Measurements from ENCODE around the gene ZBTB33.

Gene ZBTB33

GRCh38 chrX:120236687-120237479, 13.7 kb upstream of the ZBTB33 start:
- Histone ChIP-seq H3K9me3 (replicated peaks; ENCODE audit: low read length) (no peaks in the 10 kb centered on the region), H3K27me3 (ENCODE audit: control insufficient read depth, insufficient read depth, low read length) (no peaks in the 10 kb centered on the region), H3K9ac (ENCODE audit: low read depth, low read length) (no peak overlapping the region), H3K36me3 (ENCODE audit: insufficient read depth, low read length) (no peaks in the 10 kb centered on the region), H3K4me3 (ENCODE audit: low read length) (no peak overlapping the region), H3K4me1 (ENCODE audit: control insufficient read depth, insufficient read depth, low read length) (no peaks in the 10 kb centered on the region), H3K4me2 (ENCODE audit: low read length) (no peak overlapping the region)

GRCh38 chrX:120238933-120239332, 11.7 kb upstream of the ZBTB33 start:
- H3K9ac ChIP-seq (ENCODE audit: low read depth, low read length) = no peak overlapping the region
- H3K36me3 ChIP-seq (ENCODE audit: insufficient read depth, low read length) = no peaks in the 10 kb centered on the region

GRCh38 chrX:120242813-120243212, 7.8 kb upstream of the ZBTB33 start:
- H3K4me1 ChIP-seq (ENCODE audit: control insufficient read depth, insufficient read depth, low read length) = no peaks in the 10 kb centered on the region
- H3K27me3 ChIP-seq (ENCODE audit: control insufficient read depth, insufficient read depth, low read length) = no peaks in the 10 kb centered on the region
- no peak overlapping the region for H3K9ac ChIP-seq (ENCODE audit: low read depth, low read length)
- H3K9me3 ChIP-seq (replicated peaks; ENCODE audit: low read length) = no peaks in the 10 kb centered on the region
- H3K4me2 ChIP-seq (ENCODE audit: low read length) = no peak overlapping the region
- H3K36me3 ChIP-seq (ENCODE audit: insufficient read depth, low read length) = no peaks in the 10 kb centered on the region
- no peak overlapping the region for H3K4me3 ChIP-seq (ENCODE audit: low read length)

More at GRCh38 chrX:120238933-120239332, 11.7 kb upstream of the ZBTB33 start:
- Histone ChIP-seq H3K27me3 (ENCODE audit: control insufficient read depth, insufficient read depth, low read length) (no peaks in the 10 kb centered on the region), H3K4me1 (ENCODE audit: control insufficient read depth, insufficient read depth, low read length) (no peaks in the 10 kb centered on the region), H3K4me3 (ENCODE audit: low read length) (no peak overlapping the region), H3K4me2 (ENCODE audit: low read length) (no peak overlapping the region), H3K9me3 (replicated peaks; ENCODE audit: low read length) (no peaks in the 10 kb centered on the region)

GRCh38 chrX:120244395-120244734, 6.2 kb upstream of the ZBTB33 start:
- Histone ChIP-seq H3K9me3 (replicated peaks; ENCODE audit: low read length) (no peaks in the 10 kb centered on the region), H3K4me2 (ENCODE audit: low read length) (peak overlapping the region; percentile 78), H3K27me3 (ENCODE audit: control insufficient read depth, insufficient read depth, low read length) (no peaks in the 10 kb centered on the region), H3K4me1 (ENCODE audit: control insufficient read depth, insufficient read depth, low read length) (no peaks in the 10 kb centered on the region), H3K9ac (ENCODE audit: low read depth, low read length) (peak overlapping the region; percentile 68), H3K4me3 (ENCODE audit: low read length) (peak overlapping the region; percentile 81), H3K36me3 (ENCODE audit: insufficient read depth, low read length) (no peaks in the 10 kb centered on the region)

- Histone ChIP-seq H3K4me1 (ENCODE audit: control insufficient read depth, insufficient read depth, low read length) (no peaks in the 10 kb centered on the region), H3K9ac (ENCODE audit: low read depth, low read length) (peak overlapping the region; percentile 68), H3K4me3 (ENCODE audit: low read length) (peak overlapping the region; percentile 81), H3K36me3 (ENCODE audit: insufficient read depth, low read length) (no peaks in the 10 kb centered on the region), H3K4me2 (ENCODE audit: low read length) (peak overlapping the region; percentile 78), H3K27me3 (ENCODE audit: control insufficient read depth, insufficient read depth, low read length) (no peaks in the 10 kb centered on the region), H3K9me3 (replicated peaks; ENCODE audit: low read length) (no peaks in the 10 kb centered on the region)
These were observed 5.7 kb upstream of the ZBTB33 start for GRCh38 chrX:120244735-120245498.

- H3K4me2 ChIP-seq (ENCODE audit: low read length) = peak overlapping the region; percentile 78
- H3K9me3 ChIP-seq (replicated peaks; ENCODE audit: low read length) = no peaks in the 10 kb centered on the region
- H3K4me3 ChIP-seq (ENCODE audit: low read length) = peak overlapping the region; percentile 78
- H3K4me1 ChIP-seq (ENCODE audit: control insufficient read depth, insufficient read depth, low read length) = no peaks in the 10 kb centered on the region
- H3K9ac ChIP-seq (ENCODE audit: low read depth, low read length) = peak overlapping the region; percentile 94
- H3K27me3 ChIP-seq (ENCODE audit: control insufficient read depth, insufficient read depth, low read length) = no peaks in the 10 kb centered on the region
- H3K36me3 ChIP-seq (ENCODE audit: insufficient read depth, low read length) = peaks cover 14% of the 10 kb centered on the region
These were observed 929 bp downstream of the ZBTB33 start for GRCh38 chrX:120251471-120252011.

GRCh38 chrX:120253784-120254183, 3.2 kb downstream of the ZBTB33 start:
- H3K36me3 ChIP-seq (ENCODE audit: insufficient read depth, low read length) = peaks cover 14% of the 10 kb centered on the region
- H3K9ac ChIP-seq (ENCODE audit: low read depth, low read length) = no peak overlapping the region
- no peaks in the 10 kb centered on the region for H3K4me1 ChIP-seq (ENCODE audit: control insufficient read depth, insufficient read depth, low read length)
- no peak overlapping the region for H3K4me2 ChIP-seq (ENCODE audit: low read length)
- no peaks in the 10 kb centered on the region for H3K27me3 ChIP-seq (ENCODE audit: control insufficient read depth, insufficient read depth, low read length)
- H3K4me3 ChIP-seq (ENCODE audit: low read length) = no peak overlapping the region
- no peaks in the 10 kb centered on the region for H3K9me3 ChIP-seq (replicated peaks; ENCODE audit: low read length)

GRCh38 chrX:120260369-120260768, 9.8 kb downstream of the ZBTB33 start:
- Histone ChIP-seq H3K4me3 (ENCODE audit: low read length) (no peak overlapping the region), H3K36me3 (ENCODE audit: insufficient read depth, low read length) (peaks cover 4% of the 10 kb centered on the region), H3K27me3 (ENCODE audit: control insufficient read depth, insufficient read depth, low read length) (no peaks in the 10 kb centered on the region), H3K9ac (ENCODE audit: low read depth, low read length) (no peak overlapping the region), H3K9me3 (replicated peaks; ENCODE audit: low read length) (no peaks in the 10 kb centered on the region), H3K4me2 (ENCODE audit: low read length) (no peak overlapping the region), H3K4me1 (ENCODE audit: control insufficient read depth, insufficient read depth, low read length) (no peaks in the 10 kb centered on the region)

GRCh38 chrX:120262859-120263708, 12.5 kb downstream of the ZBTB33 start:
- Histone ChIP-seq H3K4me3 (ENCODE audit: low read length) (no peak overlapping the region), H3K27me3 (ENCODE audit: control insufficient read depth, insufficient read depth, low read length) (no peaks in the 10 kb centered on the region)

GRCh38 chrX:120264341-120264740, 13.7 kb downstream of the ZBTB33 start:
- Histone ChIP-seq H3K9ac (ENCODE audit: low read depth, low read length) (no peak overlapping the region), H3K4me1 (ENCODE audit: control insufficient read depth, insufficient read depth, low read length) (no peaks in the 10 kb centered on the region), H3K27me3 (ENCODE audit: control insufficient read depth, insufficient read depth, low read length) (no peaks in the 10 kb centered on the region), H3K36me3 (ENCODE audit: insufficient read depth, low read length) (no peaks in the 10 kb centered on the region), H3K4me3 (ENCODE audit: low read length) (no peak overlapping the region), H3K4me2 (ENCODE audit: low read length) (no peak overlapping the region), H3K9me3 (replicated peaks; ENCODE audit: low read length) (no peaks in the 10 kb centered on the region)

More at GRCh38 chrX:120262859-120263708, 12.5 kb downstream of the ZBTB33 start:
- Histone ChIP-seq H3K9me3 (replicated peaks; ENCODE audit: low read length) (no peaks in the 10 kb centered on the region), H3K4me2 (ENCODE audit: low read length) (no peak overlapping the region), H3K4me1 (ENCODE audit: control insufficient read depth, insufficient read depth, low read length) (no peaks in the 10 kb centered on the region), H3K9ac (ENCODE audit: low read depth, low read length) (no peak overlapping the region), H3K36me3 (ENCODE audit: insufficient read depth, low read length) (no peaks in the 10 kb centered on the region)
